Skeletal muscle tissue (tissue), 4 donors: ENCODE data around the gene LGALS3BP. TPM values are rescaled to one million over a fixed set of nuclear protein-coding genes. Genes with fewer than 3 reads are reported as not detected.
"Not testable (repeated sequence)": the region's sequence is repeated elsewhere in the genome, so short reads cannot be mapped to it uniquely, and the experiment has no call there.

Source experiments
- H3K27ac ChIP-seq: one replicate; pipeline ENCODE4 v1.7.0; 2013; ENCODE audit warnings: mild to moderate bottlenecking, low read depth, low read length, inconsistent platforms
- H3K27me3 ChIP-seq, 3 donors: one replicate each; pipeline ENCODE4 v1.7.0; 2013; ENCODE audit warnings: low read length in 3 of 3; ENCODE audit not compliant: control insufficient read depth in 3 of 3, insufficient read depth in 3 of 3
- H3K36me3 ChIP-seq, 3 donors: one replicate each; pipeline ENCODE4 v1.7.0; 2013; ENCODE audit warnings: low read length in 3 of 3; ENCODE audit not compliant: control insufficient read depth in 3 of 3, insufficient read depth in 3 of 3
- H3K4me1 ChIP-seq, 3 donors: one replicate each; pipeline ENCODE4 v1.7.0; 2013; ENCODE audit warnings: low read length in 3 of 3, mild to moderate bottlenecking in 3 of 3; ENCODE audit not compliant: control insufficient read depth in 3 of 3, insufficient read depth in 3 of 3
- H3K4me3 ChIP-seq, 3 donors: one replicate each; pipeline ENCODE4 v1.7.0; 2013; ENCODE audit warnings: low read length in 3 of 3
- H3K9ac ChIP-seq, 3 donors: one replicate each; pipeline ENCODE4 v1.7.0; 2013; ENCODE audit warnings: low read length in 3 of 3, mild to moderate bottlenecking in 3 of 3, moderate library complexity in 2 of 3, low read depth in 1 of 3
- H3K9me3 ChIP-seq, 3 donors: one replicate each; pipeline ENCODE4 v1.7.0; 2013; ENCODE audit warnings: low read length in 3 of 3; ENCODE audit not compliant: control insufficient read depth in 3 of 3
- total RNA-seq: library from RNA; depleted of rRNA; stranded (reverse); fragments of >200 nt; gene quantifications from one replicate; pipeline ENCODE4 v1.2.3, GENCODE V29; 2014
- donor health status: Osteomylitis.

Gene LGALS3BP
- total RNA-seq, 1 donor from 2014 or later: 55.8 TPM

GRCh38 chr17:78963378-78963777 is 16.3 kb downstream of the LGALS3BP start:
- Histone ChIP-seq H3K4me3 (no peak overlapping the region), H3K9ac (no peak overlapping the region), H3K27me3 (no peaks in the 10 kb centered on the region), H3K27ac (no peak overlapping the region), H3K9me3 (no peaks in the 10 kb centered on the region), H3K36me3 (no peaks in the 10 kb centered on the region), H3K4me1 (peaks cover 9 to 18% (median 11%) of the 10 kb centered on the region in 3 donors)

- H3K4me3 ChIP-seq, H3K36me3 ChIP-seq, H3K27me3 ChIP-seq, H3K9me3 ChIP-seq, H3K27ac ChIP-seq, H3K9ac ChIP-seq: not testable (repeated sequence)
- peaks cover 9 to 18% (median 11%) of the 10 kb centered on the region in 3 donors for H3K4me1 ChIP-seq
These were observed 16.8 kb downstream of the LGALS3BP start for GRCh38 chr17:78962984-78963348.

- Histone ChIP-seq H3K4me1 (peaks cover 9 to 18% (median 11%) of the 10 kb centered on the region in 3 donors), H3K9me3 (no peaks in the 10 kb centered on the region), H3K9ac (no peak overlapping the region), H3K27ac (no peak overlapping the region), H3K36me3 (no peaks in the 10 kb centered on the region), H3K4me3 (no peak overlapping the region), H3K27me3 (no peaks in the 10 kb centered on the region)
These were observed 17.3 kb downstream of the LGALS3BP start for GRCh38 chr17:78962345-78962983.

- Histone ChIP-seq H3K27me3 (no peaks in the 10 kb centered on the region), H3K36me3 (no peaks in the 10 kb centered on the region), H3K4me1 (peaks cover 6 to 13% (median 11%) of the 10 kb centered on the region in 3 donors), H3K27ac (no peak overlapping the region), H3K9me3 (no peaks in the 10 kb centered on the region), H3K9ac (peak overlapping the region in 1 of 3 donors; percentile 33), H3K4me3 (no peak overlapping the region)
These were observed 18.2 kb downstream of the LGALS3BP start for GRCh38 chr17:78961571-78961970.

GRCh38 chr17:78960928-78961327 is 18.8 kb downstream of the LGALS3BP start:
- no peak overlapping the region for H3K9ac ChIP-seq
- H3K36me3 ChIP-seq: no peaks in the 10 kb centered on the region
- peaks cover 6 to 11% (median 11%) of the 10 kb centered on the region in 3 donors for H3K4me1 ChIP-seq
- no peak overlapping the region for H3K27ac ChIP-seq
- H3K27me3 ChIP-seq: no peaks in the 10 kb centered on the region
- no peaks in the 10 kb centered on the region for H3K9me3 ChIP-seq
- no peak overlapping the region for H3K4me3 ChIP-seq

GRCh38 chr17:78959803-78960202 is 19.9 kb downstream of the LGALS3BP start:
- Histone ChIP-seq H3K9ac (no peak overlapping the region), H3K4me3 (no peak overlapping the region), H3K27me3 (no peaks in the 10 kb centered on the region), H3K36me3 (no peaks in the 10 kb centered on the region), H3K9me3 (no peaks in the 10 kb centered on the region), H3K27ac (no peak overlapping the region), H3K4me1 (peaks cover 4 to 5% (median 5%) of the 10 kb centered on the region in 3 donors)

GRCh38 chr17:78958641-78959127 is 21.0 kb downstream of the LGALS3BP start:
- Histone ChIP-seq H3K9ac (no peak overlapping the region), H3K4me1 (peaks cover 4 to 5% (median 5%) of the 10 kb centered on the region in 3 donors), H3K9me3 (no peaks in the 10 kb centered on the region)

GRCh38 chr17:78957128-78957527 is 22.6 kb downstream of the LGALS3BP start:
- no peaks in the 10 kb centered on the region for H3K9me3 ChIP-seq
- no peaks in the 10 kb centered on the region for H3K36me3 ChIP-seq

More at GRCh38 chr17:78958641-78959127, 21.0 kb downstream of the LGALS3BP start:
- H3K27me3 ChIP-seq: no peaks in the 10 kb centered on the region
- no peaks in the 10 kb centered on the region for H3K36me3 ChIP-seq
- no peak overlapping the region for H3K4me3 ChIP-seq
- H3K27ac ChIP-seq: no peak overlapping the region

GRCh38 chr17:78956254-78956653 is 23.5 kb downstream of the LGALS3BP start:
- Histone ChIP-seq H3K27me3 (peaks cover 0 to 2% (median 0%) of the 10 kb centered on the region in 3 donors), H3K27ac (no peak overlapping the region), H3K9me3 (no peaks in the 10 kb centered on the region), H3K4me1 (peaks cover 4 to 11% (median 5%) of the 10 kb centered on the region in 3 donors), H3K36me3 (no peaks in the 10 kb centered on the region), H3K9ac (no peak overlapping the region), H3K4me3 (no peak overlapping the region)

More at GRCh38 chr17:78957128-78957527, 22.6 kb downstream of the LGALS3BP start:
- H3K27me3 ChIP-seq: peaks cover 0 to 2% (median 0%) of the 10 kb centered on the region in 3 donors
- no peak overlapping the region for H3K27ac ChIP-seq
- no peak overlapping the region for H3K4me3 ChIP-seq
- no peak overlapping the region for H3K9ac ChIP-seq
- H3K4me1 ChIP-seq: peaks cover 5 to 7% (median 5%) of the 10 kb centered on the region in 3 donors

- Histone ChIP-seq H3K9ac (no peak overlapping the region), H3K4me3 (no peak overlapping the region)
These were observed 25.0 kb downstream of the LGALS3BP start for GRCh38 chr17:78954684-78955083.

More at GRCh38 chr17:78954684-78955083, 25.0 kb downstream of the LGALS3BP start:
- H3K27me3 ChIP-seq: peaks cover 0 to 2% (median 0%) of the 10 kb centered on the region in 3 donors
- peaks cover 7 to 11% (median 8%) of the 10 kb centered on the region in 3 donors for H3K9me3 ChIP-seq
- H3K27ac ChIP-seq: no peak overlapping the region
- no peaks in the 10 kb centered on the region for H3K36me3 ChIP-seq
- H3K4me1 ChIP-seq: peaks cover 0 to 6% (median 2%) of the 10 kb centered on the region in 3 donors
